NT2/D1 (cell line): ENCODE data around the gene PELI2.

Source experiments
- YY1 ChIP-seq: IDR thresholded peaks from 2 replicates; pipeline ENCODE4 v1.6.1; 2011; ENCODE audit not compliant: insufficient read length, insufficient read depth
- ZNF274 ChIP-seq: IDR thresholded peaks from 2 replicates; pipeline ENCODE4 v1.6.1; 2011; ENCODE audit warnings: mild to moderate bottlenecking, low read depth, low read length

DNA sequence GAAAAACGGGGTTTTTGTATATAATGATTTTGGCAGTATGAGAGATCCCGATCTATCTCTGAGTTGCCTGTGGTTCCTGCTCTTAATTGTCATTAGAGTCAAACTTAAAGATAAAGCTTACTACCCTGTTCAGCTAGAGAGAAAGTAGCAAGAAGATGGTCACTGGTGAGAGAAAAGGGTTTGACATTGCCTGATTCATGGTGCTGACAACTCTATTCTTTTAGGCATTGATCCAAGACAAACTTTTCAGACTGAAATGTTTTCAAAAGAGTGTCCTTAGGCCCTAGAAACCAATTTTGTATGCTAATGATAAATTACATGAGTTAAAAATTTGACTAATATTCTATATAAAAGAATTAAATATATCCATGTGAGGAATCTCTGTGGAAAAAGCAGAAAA is 35.1 kb downstream of the PELI2 start:
- no peak for TF ChIP-seq ZNF274
- TF ChIP-seq YY1 = no peak
